Upper lobe of left lung (tissue), 6 donors: ENCODE results near the gene MLST8. TPM values are rescaled to one million over a fixed set of nuclear protein-coding genes. Genes with fewer than 3 reads are reported as not detected.

ENCODE experiments used
- ATAC-seq, 2 donors: fragments of 200-7000 bp; cut with Tn5 transposase; one replicate each; pipeline ENCODE4 v1.9.1; 2022; ENCODE audit warnings: mild to moderate bottlenecking in 2 of 2, moderate library complexity in 2 of 2; ENCODE audit not compliant: low FRiP score in 2 of 2
- DNase-seq, 2 donors: peaks; one replicate each; pipeline ENCODE4 v3.0.0-alpha.2; 2019 to 2020
- H3K27ac ChIP-seq, 4 donors: fragments of 200-600 bp; sonication (generic); one replicate each; pipeline ENCODE4 v1.5.1; 2016 to 2019
- H3K27me3 ChIP-seq, 4 donors: fragments of 200-600 bp; sonication (generic); one replicate each; pipeline ENCODE4 v1.5.1; 2017 to 2019
- H3K36me3 ChIP-seq, 4 donors: fragments of 200-600 bp; sonication (generic); one replicate each; pipeline ENCODE4 v1.5.1; 2016 to 2019
- H3K4me1 ChIP-seq, 4 donors: fragments of 200-600 bp; sonication (generic); one replicate each; pipeline ENCODE4 v1.5.1; 2018 to 2019
- H3K4me3 ChIP-seq, 4 donors: fragments of 200-600 bp; sonication (generic); one replicate each; pipeline ENCODE4 v1.5.1; 2017 to 2019; ENCODE audit warnings: mild to moderate bottlenecking in 2 of 4, moderate library complexity in 1 of 4
- H3K9me3 ChIP-seq, 4 donors: fragments of 200-600 bp; sonication (generic); one replicate each; pipeline ENCODE4 v1.5.1; 2018 to 2019
- CTCF ChIP-seq, 6 experiments: fragments of 450-650 bp in 4 of 6; fragments of 200-600 bp in 2 of 6; sonication (generic) in 2 of 6; IDR thresholded peaks; one replicate each; pipeline ENCODE4 v1.5.1; 2016 to 2019; ENCODE audit warnings: antibody characterized with exemption in 6 of 6
- EP300 ChIP-seq, 4 donors: sonication (generic); formaldehyde crosslinking; IDR thresholded peaks; one replicate each; pipeline ENCODE4 v1.5.1; 2017; ENCODE audit warnings: antibody characterized with exemption in 4 of 4, control low read depth in 2 of 4
- POLR2A ChIP-seq, 4 donors: fragments of 450-650 bp; IDR thresholded peaks; one replicate each; pipeline ENCODE4 v1.5.1; 2016 to 2017; ENCODE audit warnings: antibody characterized with exemption in 4 of 4, mild to moderate bottlenecking in 2 of 4
- POLR2AphosphoS5 ChIP-seq, 2 donors: sonication (generic); formaldehyde crosslinking; IDR thresholded peaks; one replicate each; pipeline ENCODE4 v1.5.1; 2017; ENCODE audit warnings: antibody characterized with exemption in 2 of 2
- WGBS, 2 donors: methylation state at CpG; one replicate each; pipeline ENCODE4 v1.1.5; 2017 to 2018; 5-methylcytosine and 5-hydroxymethylcytosine counted together
- total RNA-seq, 6 donors: library from RNA; depleted of rRNA in 4 of 6; stranded (reverse); fragments of >200 nt in 4 of 6; gene quantifications; one replicate each; pipeline versions ENCODE4 v1.1.0 to v1.2.1, GENCODE V29; 2016 to 2021
- donor health status: DM: no; HTN: no; CAD: no; lungs with moderate emphysema.
- donor health status: DM: no; HTN: yes; CAD: no; lungs with severe emphysema.

The MLST8 gene
- total RNA-seq, 6 donors from 2014 or later, result 24.6 to 93.2 (median 47.7) TPM

- H3K36me3 ChIP-seq, result peaks cover 8 to 74% (median 62%) of the 10 kb centered on the region in 4 donors
- no peak overlapping the region for H3K4me3 ChIP-seq
- H3K27me3 ChIP-seq, result no peaks in the 10 kb centered on the region
- ATAC-seq, result no peak
- H3K27ac ChIP-seq, result no peak overlapping the region
- TF ChIP-seq POLR2AphosphoS5 (IDR thresholded peaks at IDR 0.05) (no peak), EP300 (IDR thresholded peaks at IDR 0.05) (no peak), POLR2A (IDR thresholded peaks at IDR 0.05) (no peak), CTCF (IDR thresholded peaks at IDR 0.05) (no peak)
- WGBS, 2 donors, result 100% methylated on average over 8 of the region's 10 CpGs; no CpG with 5 or more reads in 1 of the 2 donors
- H3K9me3 ChIP-seq, result no peaks in the 10 kb centered on the region
- peak in 1 of 2 donors; percentile 68 for DNase-seq
- H3K4me1 ChIP-seq, result peaks cover 0 to 18% (median 2%) of the 10 kb centered on the region in 4 donors
These were observed 29.8 kb upstream of the MLST8 start for GRCh38 chr16:2175454-2175853.

- H3K27me3 ChIP-seq, result no peaks in the 10 kb centered on the region
- DNase-seq, result peak in 1 of 2 donors; percentile 81
- no peaks in the 10 kb centered on the region for H3K9me3 ChIP-seq
- H3K4me3 ChIP-seq, result no peak overlapping the region
- no peak overlapping the region for H3K27ac ChIP-seq
- peaks cover 8 to 70% (median 61%) of the 10 kb centered on the region in 4 donors for H3K36me3 ChIP-seq
- peaks cover 0 to 18% (median 2%) of the 10 kb centered on the region in 4 donors for H3K4me1 ChIP-seq
- WGBS, 2 donors, result 92 to 96% methylated on average over 5 to 8 of the region's 23 CpGs
- TF ChIP-seq POLR2A (IDR thresholded peaks at IDR 0.05), result no peak
- TF ChIP-seq EP300 (IDR thresholded peaks at IDR 0.05), result no peak
- TF ChIP-seq POLR2AphosphoS5 (IDR thresholded peaks at IDR 0.05), result no peak
- TF ChIP-seq CTCF (IDR thresholded peaks at IDR 0.05), result no peak
- no peak for ATAC-seq
These were observed 29.2 kb upstream of the MLST8 start for GRCh38 chr16:2176047-2176446.

- WGBS, 2 donors, result 90 to 92% methylated on average over 14 to 18 of the region's 18 CpGs
- H3K4me1 ChIP-seq, result peaks cover 0 to 8% (median 0%) of the 10 kb centered on the region in 4 donors
- ATAC-seq (no peak), DNase-seq (peak in 1 of 2 donors; percentile 76)
- H3K4me3 ChIP-seq, result no peak overlapping the region
- peaks cover 8 to 60% (median 57%) of the 10 kb centered on the region in 4 donors for H3K36me3 ChIP-seq
- no peaks in the 10 kb centered on the region for H3K27me3 ChIP-seq
- TF ChIP-seq CTCF (IDR thresholded peaks at IDR 0.05) (no peak), POLR2AphosphoS5 (IDR thresholded peaks at IDR 0.05) (no peak), POLR2A (IDR thresholded peaks at IDR 0.05) (no peak)
- H3K9me3 ChIP-seq, result no peaks in the 10 kb centered on the region
- no peak overlapping the region for H3K27ac ChIP-seq
These were observed 28.2 kb upstream of the MLST8 start for GRCh38 chr16:2177101-2177500.

GRCh38 chr16:2177561-2177960 lies 27.7 kb upstream of the MLST8 start:
- DNase-seq (peak in 1 of 2 donors; percentile 80), ATAC-seq (no peak)
- 93 to 95% methylated on average over 6 to 19 of the region's 20 CpGs for WGBS, 2 donors
- H3K4me3 ChIP-seq, result no peak overlapping the region
- TF ChIP-seq POLR2A (IDR thresholded peaks at IDR 0.05) (no peak), EP300 (IDR thresholded peaks at IDR 0.05) (no peak), POLR2AphosphoS5 (IDR thresholded peaks at IDR 0.05) (no peak), CTCF (IDR thresholded peaks at IDR 0.05) (no peak)
- H3K9me3 ChIP-seq, result no peaks in the 10 kb centered on the region
- peaks cover 5 to 56% (median 53%) of the 10 kb centered on the region in 4 donors for H3K36me3 ChIP-seq
- peaks cover 0 to 5% (median 0%) of the 10 kb centered on the region in 4 donors for H3K4me1 ChIP-seq
- no peaks in the 10 kb centered on the region for H3K27me3 ChIP-seq
- H3K27ac ChIP-seq, result no peak overlapping the region
